MCF 10A (cell line): ENCODE results near the gene LENEP. TPM values are rescaled to one million over a fixed set of nuclear protein-coding genes. Genes with fewer than 3 reads are reported as not detected.
A peak's percentile ranks its signal among the peaks of the same experiment; 100 is the strongest.

ENCODE experiments used
- BruUV-seq: library from RNA; stranded (reverse); fragments of 400-500 nt; replicated peaks from 2 replicates; lab custom pipeline; 2021; lab: Mats Ljungman, UMichigan
- CTCF ChIA-PET: fragments of 300-600 bp; sonication (Branson Sonifier 250); formaldehyde crosslinking; extraction: SDS; loops from one replicate; lab custom pipeline; 2021; ENCODE audit warnings: antibody characterized with exemption, inconsistent platforms; lab: Yijun Ruan, JAX
- POLR2A ChIA-PET: fragments of 300-600, 350-650 bp; sonication (Branson Sonifier 250); formaldehyde crosslinking; extraction: SDS; loops from one replicate; lab custom pipeline; 2020; ENCODE audit warnings: antibody characterized with exemption, inconsistent platforms; lab: Yijun Ruan, JAX
- DNase-seq: peaks from one replicate; pipeline ENCODE4 v3.0.0-alpha.2; 2018; ENCODE audit not compliant: unreplicated experiment
- H3K27ac Mint-ChIP-seq: one replicate; pipeline ENCODE4 v1.8.0; 2022; ENCODE audit warnings: mild to moderate bottlenecking, low read depth, mixed read lengths; ENCODE audit not compliant: unreplicated experiment
- H3K27me3 Mint-ChIP-seq: one replicate; pipeline ENCODE4 v1.8.0; 2022; ENCODE audit warnings: mixed read lengths; ENCODE audit not compliant: insufficient read depth, unreplicated experiment
- H3K36me3 Mint-ChIP-seq: one replicate; pipeline ENCODE4 v1.8.0; 2022; ENCODE audit warnings: mild to moderate bottlenecking, moderate library complexity, mixed read lengths; ENCODE audit not compliant: insufficient read depth, unreplicated experiment
- H3K4me1 Mint-ChIP-seq: one replicate; pipeline ENCODE4 v1.8.0; 2022; ENCODE audit warnings: mixed read lengths; ENCODE audit not compliant: insufficient read depth, unreplicated experiment
- H3K4me3 Mint-ChIP-seq: one replicate; pipeline ENCODE4 v1.8.0; 2022; ENCODE audit warnings: mild to moderate bottlenecking, moderate library complexity, mixed read lengths; ENCODE audit not compliant: unreplicated experiment
- H3K9me3 Mint-ChIP-seq: one replicate; pipeline ENCODE4 v1.8.0; 2022; ENCODE audit warnings: mixed read lengths; ENCODE audit not compliant: unreplicated experiment
- intact Hi-C: fragments of 100-400 bp; cut with micrococcal nuclease; formaldehyde crosslinking; loops from 2 replicates; pipeline ENCODE4 v1.14.1; 2022
- total RNA-seq: library from RNA; stranded (reverse); gene quantifications from 2 replicates; pipeline ENCODE4 v1.2.3, GENCODE V29; 2022
- TF ChIP-seq, protein P1 (sequence below): fragments of 200-600 bp; IDR thresholded peaks from one replicate; pipeline ENCODE4 v1.8.0; 2022; ENCODE audit warnings: antibody characterized with exemption, mild to moderate bottlenecking; ENCODE audit not compliant: unreplicated experiment

The LENEP gene
- total RNA-seq, 1 experiment from 2014 or later = not detected

DNA sequence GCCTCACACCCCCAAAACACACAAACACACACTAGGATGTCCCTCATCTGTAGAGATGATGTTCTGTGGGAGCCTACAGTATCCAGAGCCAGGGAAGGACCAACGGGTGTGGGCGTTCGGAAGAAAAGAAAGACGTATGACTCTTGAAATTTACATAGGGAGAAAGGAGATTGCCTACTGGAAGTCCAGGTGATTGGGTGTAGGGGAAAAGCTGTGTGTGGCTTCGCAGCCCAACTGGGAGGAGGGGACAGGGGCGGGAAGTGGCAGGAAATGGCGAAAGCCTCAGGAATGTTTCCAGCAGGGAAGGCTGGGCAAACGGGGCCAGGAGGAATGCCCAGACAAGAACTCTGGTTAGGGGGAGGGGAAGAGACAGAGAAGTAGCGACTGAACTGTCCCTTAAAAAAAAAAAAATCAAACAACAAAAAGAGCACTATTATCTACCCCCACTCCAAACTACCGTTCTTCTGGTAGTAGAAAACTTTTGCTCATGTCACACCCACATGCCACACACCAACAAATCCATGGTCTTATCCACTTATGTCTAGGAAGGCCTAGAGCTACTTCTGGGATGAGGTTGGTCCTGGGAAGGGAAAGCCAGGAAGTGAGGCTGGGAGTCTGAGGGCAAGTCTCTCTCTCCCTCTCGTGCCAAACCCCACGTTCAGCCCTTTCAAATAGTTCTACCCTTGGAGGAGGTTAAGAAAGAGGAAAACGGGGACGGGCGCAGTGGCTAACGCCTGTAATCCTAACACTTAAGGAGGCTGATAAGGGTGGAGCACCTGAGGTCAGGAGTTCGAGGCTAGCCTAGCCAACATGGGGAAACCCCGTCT lies 20.7 kb upstream of the LENEP start:
- Mint-ChIP-seq H3K4me1 (peaks cover 37% of the 10 kb centered on the region), H3K4me3 (no peak overlapping the region), H3K27ac (no peak overlapping the region), H3K36me3 (peaks cover 38% of the 10 kb centered on the region), H3K27me3 (no peaks in the 10 kb centered on the region), H3K9me3 (no peaks in the 10 kb centered on the region)
- intact Hi-C loops = loop anchor here (1.0 to 5.0 kb wide), 4 partner anchors 10 to 200 kb away; partner anchors contain the start of genes ADAM15, KRTCAP2 and TRIM46
- ChIA-PET CTCF (interaction anchor here (0.5 to 6.7 kb wide), 23 partner anchors 10 to 776 kb away, joined by 3 to 64 read pairs (median 4); partner anchors contain the start of genes FLAD1, LENEP, PYGO2 and ZBTB7B), POLR2A (interaction anchor here (0.7 to 41.1 kb wide), 33 partner anchors 2 to 1149 kb away, joined by 3 to 1917 read pairs (median 7); partner anchors contain the start of genes ADAM15, CKS1B, EFNA1 and EFNA3)
- TF ChIP-seq, protein P1, sequence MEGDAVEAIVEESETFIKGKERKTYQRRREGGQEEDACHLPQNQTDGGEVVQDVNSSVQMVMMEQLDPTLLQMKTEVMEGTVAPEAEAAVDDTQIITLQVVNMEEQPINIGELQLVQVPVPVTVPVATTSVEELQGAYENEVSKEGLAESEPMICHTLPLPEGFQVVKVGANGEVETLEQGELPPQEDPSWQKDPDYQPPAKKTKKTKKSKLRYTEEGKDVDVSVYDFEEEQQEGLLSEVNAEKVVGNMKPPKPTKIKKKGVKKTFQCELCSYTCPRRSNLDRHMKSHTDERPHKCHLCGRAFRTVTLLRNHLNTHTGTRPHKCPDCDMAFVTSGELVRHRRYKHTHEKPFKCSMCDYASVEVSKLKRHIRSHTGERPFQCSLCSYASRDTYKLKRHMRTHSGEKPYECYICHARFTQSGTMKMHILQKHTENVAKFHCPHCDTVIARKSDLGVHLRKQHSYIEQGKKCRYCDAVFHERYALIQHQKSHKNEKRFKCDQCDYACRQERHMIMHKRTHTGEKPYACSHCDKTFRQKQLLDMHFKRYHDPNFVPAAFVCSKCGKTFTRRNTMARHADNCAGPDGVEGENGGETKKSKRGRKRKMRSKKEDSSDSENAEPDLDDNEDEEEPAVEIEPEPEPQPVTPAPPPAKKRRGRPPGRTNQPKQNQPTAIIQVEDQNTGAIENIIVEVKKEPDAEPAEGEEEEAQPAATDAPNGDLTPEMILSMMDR = no peak
- DNase-seq = peak; percentile 100
- TSS peak; percentile 56 for BruUV-seq

DNA sequence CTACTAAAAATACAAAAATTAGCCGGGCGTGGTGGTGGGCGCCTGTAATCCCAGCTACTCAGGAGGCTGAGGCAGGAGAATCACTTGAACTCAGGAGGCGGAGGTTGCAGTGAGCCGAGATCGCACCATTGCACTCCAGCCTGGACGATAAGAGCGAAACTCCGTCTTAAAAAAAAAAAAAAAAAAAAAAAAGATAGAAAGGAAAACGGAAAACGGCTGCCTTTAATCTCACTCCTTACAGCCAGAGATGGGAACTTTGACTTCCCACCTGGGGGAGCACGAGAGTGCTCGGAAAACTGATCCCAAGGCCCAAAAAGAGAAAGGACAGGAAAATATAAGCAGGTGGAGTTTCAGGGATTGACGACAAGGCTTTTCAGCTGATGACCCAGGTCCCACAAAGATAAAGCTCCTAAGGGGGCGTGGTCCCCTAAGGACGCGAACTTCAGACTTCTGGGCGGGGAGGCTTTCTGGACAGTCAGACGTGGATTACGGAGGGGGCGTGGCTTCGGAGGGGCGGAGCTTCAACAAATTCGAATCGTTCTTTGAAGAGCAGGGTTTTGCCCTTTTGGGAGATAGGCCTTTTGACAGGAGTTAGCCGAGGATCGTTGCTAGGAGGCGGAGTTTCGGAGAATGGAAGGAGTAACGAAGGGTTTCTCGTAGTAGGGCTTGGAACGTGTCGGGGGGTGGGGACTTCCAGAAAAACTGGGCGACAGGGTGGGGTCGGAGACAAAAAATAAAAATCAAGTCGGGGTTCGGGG lies 19.9 kb upstream of the LENEP start:
- intact Hi-C loops = loop anchor here (1.0 to 5.0 kb wide), 4 partner anchors 29 to 199 kb away; partner anchors contain the start of genes ADAM15, KRTCAP2, TRIM46 and ZBTB7B
- no TSS peak for BruUV-seq

DNA sequence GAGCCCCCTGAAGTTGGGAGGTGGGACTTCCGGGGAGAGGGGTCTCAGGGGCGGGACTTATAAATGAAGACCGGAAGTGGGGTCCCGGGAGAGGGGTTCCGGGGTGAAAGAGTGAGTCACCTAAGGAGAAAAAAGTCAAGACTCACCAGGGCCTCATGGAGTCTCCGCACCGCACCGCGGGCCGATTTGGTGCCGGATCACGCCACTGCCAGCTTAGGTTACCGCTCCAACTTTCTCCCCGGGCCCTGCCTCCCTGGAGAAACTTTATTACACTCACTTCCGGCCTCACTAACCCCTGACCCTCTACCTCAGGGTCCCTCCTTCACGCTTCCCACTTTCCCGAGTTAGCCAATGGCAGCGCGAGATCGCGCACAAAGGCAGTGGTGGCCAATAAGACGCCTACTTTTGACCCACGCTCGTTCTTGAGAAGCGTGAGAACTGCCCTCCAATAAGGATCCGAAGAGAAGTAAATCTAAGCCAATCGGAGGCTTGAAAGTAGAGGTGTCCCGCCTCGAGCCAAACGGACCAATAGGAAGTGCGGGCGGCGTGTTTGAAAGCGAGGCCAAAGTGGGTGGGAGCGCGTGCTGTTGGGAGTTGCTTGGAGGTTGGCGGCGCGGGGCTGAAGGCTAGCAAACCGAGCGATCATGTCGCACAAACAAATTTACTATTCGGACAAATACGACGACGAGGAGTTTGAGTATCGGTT lies 19.1 kb upstream of the LENEP start, which contains the start of gene CKS1B:
CKS1B (plus strand) TSS at position 580 of the 706 bp plus-strand sequence; CDS start at position 645, 65 bp downstream.
- H3K4me1 Mint-ChIP-seq = peaks cover 32% of the 10 kb centered on the region
- no peak within 1 kb of the TSS for H3K4me3 Mint-ChIP-seq
- ChIA-PET CTCF (interaction anchor here (0.8 to 6.7 kb wide), 13 partner anchors 8 to 493 kb away, joined by 3 to 64 read pairs (median 5); partner anchors contain the start of genes FLAD1, LENEP, PBXIP1 and PYGO2), POLR2A (interaction anchor here (0.6 to 41.1 kb wide), 32 partner anchors 3 to 1438 kb away, joined by 3 to 1917 read pairs (median 6); partner anchors contain the start of genes ADAM15, CKS1B, EFNA1 and EFNA3)
- DNase-seq = peak; percentile 100
- no peaks in the 10 kb centered on the region for H3K9me3 Mint-ChIP-seq
- H3K27ac Mint-ChIP-seq = no peak within 1 kb of the TSS
- peaks cover 33% of the 10 kb centered on the region for H3K36me3 Mint-ChIP-seq
- H3K27me3 Mint-ChIP-seq = no peaks in the 10 kb centered on the region
- TF ChIP-seq, protein P1 = no peak
- intact Hi-C loops = loop anchor here (1.0 to 5.0 kb wide), 2 partner anchors 28 to 198 kb away; partner anchors contain the start of genes KRTCAP2, TRIM46 and ZBTB7B
- no TSS peak for BruUV-seq

More for the DNA sequence above, 19.9 kb upstream of the LENEP start:
- CTCF ChIA-PET = interaction anchor here (0.6 to 6.7 kb wide), 17 partner anchors 8 to 493 kb away, joined by 3 to 64 read pairs (median 5); partner anchors contain the start of genes FLAD1, LENEP, PBXIP1 and PYGO2
- H3K4me1 Mint-ChIP-seq = peaks cover 33% of the 10 kb centered on the region
- TF ChIP-seq, protein P1 = peak; percentile 27
- no peak overlapping the region for H3K27ac Mint-ChIP-seq
- peak; percentile 100 for DNase-seq
- H3K36me3 Mint-ChIP-seq = peaks cover 34% of the 10 kb centered on the region
- no peak overlapping the region for H3K4me3 Mint-ChIP-seq
- POLR2A ChIA-PET = interaction anchor here (0.6 to 41.1 kb wide), 35 partner anchors 3 to 1500 kb away, joined by 3 to 1917 read pairs (median 6); partner anchors contain the start of genes ADAM15, CKS1B, EFNA1 and EFNA3
- H3K27me3 Mint-ChIP-seq = no peaks in the 10 kb centered on the region
- H3K9me3 Mint-ChIP-seq = no peaks in the 10 kb centered on the region
